Uterus (tissue), 2 donors: ENCODE results near the gene PTH1R.

Experiments used
- CTCF ChIP-seq, 4 experiments: fragments of 200-600 bp in 2 of 4; fragments of 450-650 bp in 2 of 4; sonication (generic) in 2 of 4; IDR thresholded peaks; one replicate each; pipeline ENCODE4 v1.5.1; 2016 to 2019; ENCODE audit warnings: antibody characterized with exemption in 4 of 4, mild to moderate bottlenecking in 2 of 4, moderate library complexity in 1 of 4
- POLR2A ChIP-seq, 2 donors: fragments of 450-650 bp; IDR thresholded peaks; one replicate each; pipeline ENCODE4 v1.6.1; 2016; ENCODE audit warnings: antibody characterized with exemption in 2 of 2, mild to moderate bottlenecking in 1 of 2, moderate library complexity in 1 of 2

- no peak for TF ChIP-seq CTCF (IDR thresholded peaks at IDR 0.05)
- TF ChIP-seq POLR2A (IDR thresholded peaks at IDR 0.05): no peak
These were observed 48.0 kb downstream of the PTH1R start for GRCh38 chr3:46925585-46925934.
